Gastroesophageal sphincter (tissue), 3 donors: Measurements from ENCODE around the gene ZNF697.

ENCODE experiments used
- EP300 ChIP-seq: sonication (generic); formaldehyde crosslinking; IDR thresholded peaks from one replicate; pipeline ENCODE4 v1.6.1; 2017; ENCODE audit warnings: antibody characterized with exemption, mild to moderate bottlenecking
- POLR2A ChIP-seq, 2 donors: fragments of 450-650 bp; IDR thresholded peaks; one replicate each; pipeline ENCODE4 v1.6.1; 2017; ENCODE audit warnings: antibody characterized with exemption in 2 of 2, mild to moderate bottlenecking in 2 of 2, moderate library complexity in 1 of 2
- TF ChIP-seq, protein P1 (sequence below), 4 experiments: fragments of 200-600 bp in 2 of 4; fragments of 450-650 bp in 2 of 4; sonication (generic) in 1 of 4; IDR thresholded peaks; one replicate each; pipeline ENCODE4 v1.5.1; 2017 to 2019; ENCODE audit warnings: antibody characterized with exemption in 4 of 4, mild to moderate bottlenecking in 2 of 4, moderate library complexity in 2 of 4

DNA sequence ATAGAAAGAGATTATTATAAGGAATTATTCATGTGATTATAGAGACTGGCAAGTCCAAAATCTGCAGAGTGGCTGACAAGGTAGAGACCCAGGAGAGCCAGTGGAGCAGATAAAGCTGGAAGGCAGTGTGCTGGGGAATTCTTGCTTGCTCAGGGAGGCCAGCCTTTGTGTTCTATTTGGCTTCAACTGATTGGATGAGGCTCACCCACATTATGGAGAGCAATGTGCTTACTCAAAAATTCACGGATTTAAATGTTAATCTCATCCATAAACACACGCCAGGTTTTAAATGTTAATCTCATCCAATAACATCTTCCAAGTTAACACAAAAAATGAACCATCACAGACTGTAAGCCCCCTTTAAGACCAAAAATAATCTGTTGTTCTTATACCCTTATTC, 33.5 kb upstream of the ZNF697 start:
- TF ChIP-seq, protein P1, sequence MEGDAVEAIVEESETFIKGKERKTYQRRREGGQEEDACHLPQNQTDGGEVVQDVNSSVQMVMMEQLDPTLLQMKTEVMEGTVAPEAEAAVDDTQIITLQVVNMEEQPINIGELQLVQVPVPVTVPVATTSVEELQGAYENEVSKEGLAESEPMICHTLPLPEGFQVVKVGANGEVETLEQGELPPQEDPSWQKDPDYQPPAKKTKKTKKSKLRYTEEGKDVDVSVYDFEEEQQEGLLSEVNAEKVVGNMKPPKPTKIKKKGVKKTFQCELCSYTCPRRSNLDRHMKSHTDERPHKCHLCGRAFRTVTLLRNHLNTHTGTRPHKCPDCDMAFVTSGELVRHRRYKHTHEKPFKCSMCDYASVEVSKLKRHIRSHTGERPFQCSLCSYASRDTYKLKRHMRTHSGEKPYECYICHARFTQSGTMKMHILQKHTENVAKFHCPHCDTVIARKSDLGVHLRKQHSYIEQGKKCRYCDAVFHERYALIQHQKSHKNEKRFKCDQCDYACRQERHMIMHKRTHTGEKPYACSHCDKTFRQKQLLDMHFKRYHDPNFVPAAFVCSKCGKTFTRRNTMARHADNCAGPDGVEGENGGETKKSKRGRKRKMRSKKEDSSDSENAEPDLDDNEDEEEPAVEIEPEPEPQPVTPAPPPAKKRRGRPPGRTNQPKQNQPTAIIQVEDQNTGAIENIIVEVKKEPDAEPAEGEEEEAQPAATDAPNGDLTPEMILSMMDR (IDR thresholded peaks at IDR 0.05) = no peak
- no peak for TF ChIP-seq EP300
- no peak for TF ChIP-seq POLR2A (IDR thresholded peaks at IDR 0.05)
